Liver (tissue), 3 donors: Measurements from ENCODE around the gene LCN2.

Experiments
- FOXA2 ChIP-seq: IDR thresholded peaks from 2 replicates; pipeline ENCODE4 v1.6.1; 2016; ENCODE audit warnings: antibody characterized with exemption
- GABPA ChIP-seq, 2 donors: IDR thresholded peaks in 1 of 2; conservative IDR thresholded peaks in 1 of 2; 2 replicates each; pipeline ENCODE4 v1.6.1; 2016; ENCODE audit warnings: antibody characterized with exemption in 2 of 2, mild to moderate bottlenecking in 1 of 2, moderate library complexity in 1 of 2
- HNF4G ChIP-seq: IDR thresholded peaks from 2 replicates; pipeline ENCODE4 v1.6.1; 2016; ENCODE audit warnings: antibody characterized with exemption
- RAD21 ChIP-seq, 2 donors: IDR thresholded peaks; 2 replicates each; pipeline ENCODE4 v1.6.1; 2016; ENCODE audit warnings: antibody characterized with exemption in 2 of 2, mild to moderate bottlenecking in 2 of 2
- REST ChIP-seq: IDR thresholded peaks from 2 replicates; pipeline ENCODE4 v1.6.1; 2016; ENCODE audit warnings: antibody characterized with exemption, mild to moderate bottlenecking
- SP1 ChIP-seq: IDR thresholded peaks from 2 replicates; pipeline ENCODE4 v1.6.1; 2018; ENCODE audit warnings: antibody characterized with exemption, mild to moderate bottlenecking
- TAF1 ChIP-seq: conservative IDR thresholded peaks from 2 replicates; pipeline ENCODE4 v1.6.1; 2016; ENCODE audit warnings: antibody characterized with exemption, mild to moderate bottlenecking
- TF ChIP-seq, protein P1 (sequence below): fragments of 150-350 bp; IDR thresholded peaks from 2 replicates; pipeline ENCODE4 v1.5.1; 2017; ENCODE audit warnings: improper control_type of control experiment, low read depth, low read length; ENCODE audit not compliant: missing input control
- TF ChIP-seq, protein P2 (sequence below): IDR thresholded peaks from 2 replicates; pipeline ENCODE4 v1.6.1; 2016; ENCODE audit warnings: antibody characterized with exemption
- TF ChIP-seq, protein P3 (sequence below): IDR thresholded peaks from 2 replicates; pipeline ENCODE4 v1.6.1; 2016; ENCODE audit warnings: antibody characterized with exemption
- donor health status: healthy.
- donor health status: healthy.

DNA sequence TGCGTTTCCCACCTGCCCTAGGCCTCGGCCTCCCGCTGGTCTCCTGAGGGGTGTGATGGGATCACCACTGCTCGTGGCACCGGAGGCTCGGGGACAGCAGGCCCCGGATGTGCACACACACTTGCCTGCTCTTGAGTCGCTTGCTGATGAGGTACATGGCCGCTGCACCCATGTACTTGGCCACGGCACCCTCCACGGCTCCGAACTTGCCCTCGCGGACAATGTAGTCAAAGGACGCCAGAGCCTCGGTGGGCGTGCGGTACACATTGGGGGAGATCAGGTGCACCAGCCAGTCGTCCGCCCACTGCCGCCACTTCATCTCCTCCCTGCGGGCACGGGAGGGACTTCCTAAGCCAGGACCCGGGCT, 26.5 kb upstream of the LCN2 start:
- TF ChIP-seq TAF1 (no peak), GABPA (IDR thresholded peaks at IDR 0.05 in 1 of 2, conservative IDR thresholded peaks at IDR 0.05 in 1 of 2) (no peak), REST (no peak), RAD21 (IDR thresholded peaks at IDR 0.05) (no peak), HNF4G (no peak), FOXA2 (no peak), SP1 (no peak)
- TF ChIP-seq, protein P1, sequence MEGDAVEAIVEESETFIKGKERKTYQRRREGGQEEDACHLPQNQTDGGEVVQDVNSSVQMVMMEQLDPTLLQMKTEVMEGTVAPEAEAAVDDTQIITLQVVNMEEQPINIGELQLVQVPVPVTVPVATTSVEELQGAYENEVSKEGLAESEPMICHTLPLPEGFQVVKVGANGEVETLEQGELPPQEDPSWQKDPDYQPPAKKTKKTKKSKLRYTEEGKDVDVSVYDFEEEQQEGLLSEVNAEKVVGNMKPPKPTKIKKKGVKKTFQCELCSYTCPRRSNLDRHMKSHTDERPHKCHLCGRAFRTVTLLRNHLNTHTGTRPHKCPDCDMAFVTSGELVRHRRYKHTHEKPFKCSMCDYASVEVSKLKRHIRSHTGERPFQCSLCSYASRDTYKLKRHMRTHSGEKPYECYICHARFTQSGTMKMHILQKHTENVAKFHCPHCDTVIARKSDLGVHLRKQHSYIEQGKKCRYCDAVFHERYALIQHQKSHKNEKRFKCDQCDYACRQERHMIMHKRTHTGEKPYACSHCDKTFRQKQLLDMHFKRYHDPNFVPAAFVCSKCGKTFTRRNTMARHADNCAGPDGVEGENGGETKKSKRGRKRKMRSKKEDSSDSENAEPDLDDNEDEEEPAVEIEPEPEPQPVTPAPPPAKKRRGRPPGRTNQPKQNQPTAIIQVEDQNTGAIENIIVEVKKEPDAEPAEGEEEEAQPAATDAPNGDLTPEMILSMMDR, result no peak
- TF ChIP-seq, protein P2, sequence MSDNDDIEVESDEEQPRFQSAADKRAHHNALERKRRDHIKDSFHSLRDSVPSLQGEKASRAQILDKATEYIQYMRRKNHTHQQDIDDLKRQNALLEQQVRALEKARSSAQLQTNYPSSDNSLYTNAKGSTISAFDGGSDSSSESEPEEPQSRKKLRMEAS, result no peak
- TF ChIP-seq, protein P3, sequence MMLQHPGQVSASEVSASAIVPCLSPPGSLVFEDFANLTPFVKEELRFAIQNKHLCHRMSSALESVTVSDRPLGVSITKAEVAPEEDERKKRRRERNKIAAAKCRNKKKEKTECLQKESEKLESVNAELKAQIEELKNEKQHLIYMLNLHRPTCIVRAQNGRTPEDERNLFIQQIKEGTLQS, result no peak
